AML-193 (cell line): ENCODE measurements around the gene STK11IP.
"Not testable (repeated sequence)": the region's sequence is repeated elsewhere in the genome, so short reads cannot be mapped to it uniquely, and the experiment has no call there.

ENCODE experiments used
- DNase-seq, 2 experiments: peaks; one replicate each; lab custom pipeline; 2025; lab: John Stamatoyannopoulos, UW

Gene STK11IP

DNA sequence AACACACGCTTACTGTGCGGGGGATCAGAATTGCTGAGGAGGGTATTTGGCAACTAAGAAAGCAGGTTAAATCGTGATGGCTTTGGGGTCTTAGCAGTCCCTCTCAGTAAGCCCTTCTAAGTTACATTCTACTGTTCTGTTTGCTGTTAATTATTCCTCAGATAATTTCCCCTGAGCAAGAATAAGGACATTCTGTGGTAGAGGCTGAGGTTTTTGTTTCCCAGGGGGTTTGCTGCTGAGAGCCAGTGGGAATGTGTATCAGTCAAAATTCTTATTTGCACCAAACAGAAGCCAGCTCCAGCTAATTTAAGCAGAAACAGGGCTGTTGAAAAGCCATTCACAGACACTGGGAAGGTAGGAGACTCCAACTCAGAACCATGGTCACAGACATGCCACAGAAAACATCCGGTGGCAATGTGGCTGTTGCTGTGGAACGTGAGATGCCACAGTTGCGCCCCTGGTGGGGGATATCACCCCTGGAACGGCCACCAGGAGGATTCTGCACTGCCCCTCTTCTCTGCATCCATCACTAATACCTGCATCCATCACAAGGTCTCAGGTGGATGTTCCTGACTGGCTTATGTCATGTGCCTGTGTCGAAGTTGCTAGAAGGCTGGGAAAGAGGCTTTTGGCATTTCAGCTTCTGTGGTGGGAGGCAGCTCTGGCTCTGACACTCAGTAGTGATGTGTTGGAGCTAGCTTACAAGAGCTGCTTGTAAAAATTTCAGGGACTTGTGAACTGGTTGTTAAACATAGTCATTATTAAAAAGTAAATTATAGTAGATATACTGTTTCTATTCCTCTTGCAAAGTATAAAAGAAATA, 53.0 kb downstream of the STK11IP start:
- DNase-seq = no peak

DNA sequence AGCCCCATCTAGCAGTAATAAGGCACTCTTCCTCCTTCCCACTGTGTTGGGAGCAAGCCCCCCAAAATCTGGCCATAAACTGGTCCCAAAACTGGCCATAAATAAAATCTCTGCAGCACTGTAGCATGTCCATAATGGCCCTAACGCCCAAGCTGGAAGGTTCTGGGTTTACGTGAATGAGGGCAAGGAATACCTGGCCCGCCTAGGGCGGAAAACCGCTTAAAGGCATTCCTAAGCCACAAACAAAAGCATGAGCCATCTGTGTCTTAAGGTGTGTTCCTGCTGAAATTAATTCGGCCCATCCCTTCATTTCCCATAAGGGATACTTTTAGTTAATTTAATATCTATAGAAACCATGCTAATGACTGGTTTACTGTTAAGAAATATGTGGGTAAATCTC, 54.0 kb downstream of the STK11IP start:
- not testable (repeated sequence) for DNase-seq

DNA sequence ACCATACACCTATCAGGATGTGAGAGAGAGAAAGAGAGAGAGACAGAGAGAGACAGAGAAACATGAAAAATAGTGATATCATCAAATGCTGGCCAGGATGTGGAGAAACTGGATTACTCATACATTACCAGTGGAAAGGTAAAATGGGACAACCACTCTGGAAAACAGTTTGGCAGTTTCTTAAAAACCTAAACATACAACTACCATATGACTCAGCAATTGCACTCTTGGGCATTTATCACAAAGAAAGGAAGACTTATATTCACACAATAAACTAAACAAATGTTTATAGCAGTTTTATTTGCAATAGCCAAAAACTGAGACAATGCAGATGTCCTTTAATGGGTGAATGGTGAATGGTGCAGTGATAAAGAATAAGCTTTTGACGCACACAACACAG, 58.9 kb downstream of the STK11IP start:
- DNase-seq = no peak

DNA sequence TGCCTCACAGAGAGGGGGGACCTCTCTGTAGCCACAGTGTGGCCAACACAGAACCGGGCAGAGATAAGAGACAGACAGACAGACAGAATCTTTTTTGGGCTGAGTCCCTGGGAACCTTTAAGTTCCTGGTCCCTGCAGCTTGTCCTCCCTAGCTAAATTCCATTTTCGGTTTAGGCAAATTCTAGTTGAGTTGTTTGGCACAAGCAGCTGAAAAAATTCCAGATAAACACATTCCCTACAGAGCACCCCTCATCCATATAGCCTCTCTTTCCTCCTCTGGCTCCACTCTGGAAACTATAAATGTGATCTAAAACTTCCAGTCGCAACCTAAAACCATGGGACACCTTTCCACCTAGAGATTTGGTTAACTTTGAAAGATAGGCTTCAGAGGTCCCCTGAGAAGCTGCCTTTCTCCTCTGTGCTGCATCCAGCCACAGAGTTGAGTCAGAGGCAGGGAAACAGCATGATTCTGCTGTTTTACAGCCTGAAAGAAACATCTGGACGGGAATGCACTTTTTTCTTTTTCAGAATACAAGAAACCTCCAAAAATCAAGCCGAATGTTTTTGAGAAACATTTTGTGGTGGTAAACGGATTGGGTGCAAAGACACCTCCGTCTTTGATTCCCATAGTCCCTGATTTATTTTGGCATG, 60.7 kb downstream of the STK11IP start:
- DNase-seq = no peak

DNA sequence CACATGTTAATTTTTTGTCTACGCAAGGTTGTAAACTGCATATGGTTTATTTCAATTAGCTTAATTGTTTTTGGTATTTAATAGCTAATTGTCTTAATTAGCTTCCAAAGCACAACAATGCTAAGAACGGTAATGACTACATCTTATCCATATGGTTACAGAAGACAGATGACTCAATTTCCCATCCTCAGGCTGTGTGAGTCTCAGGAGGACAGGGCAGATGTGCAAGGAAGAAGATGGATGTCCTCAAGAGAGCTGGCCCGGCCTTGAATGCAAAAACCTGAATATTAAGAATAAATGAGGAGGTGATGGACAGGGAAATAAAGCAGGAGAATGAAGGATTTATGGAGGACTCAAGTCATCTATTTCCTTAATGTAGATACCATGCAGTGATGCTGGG, 61.2 kb downstream of the STK11IP start:
- no peak for DNase-seq

DNA sequence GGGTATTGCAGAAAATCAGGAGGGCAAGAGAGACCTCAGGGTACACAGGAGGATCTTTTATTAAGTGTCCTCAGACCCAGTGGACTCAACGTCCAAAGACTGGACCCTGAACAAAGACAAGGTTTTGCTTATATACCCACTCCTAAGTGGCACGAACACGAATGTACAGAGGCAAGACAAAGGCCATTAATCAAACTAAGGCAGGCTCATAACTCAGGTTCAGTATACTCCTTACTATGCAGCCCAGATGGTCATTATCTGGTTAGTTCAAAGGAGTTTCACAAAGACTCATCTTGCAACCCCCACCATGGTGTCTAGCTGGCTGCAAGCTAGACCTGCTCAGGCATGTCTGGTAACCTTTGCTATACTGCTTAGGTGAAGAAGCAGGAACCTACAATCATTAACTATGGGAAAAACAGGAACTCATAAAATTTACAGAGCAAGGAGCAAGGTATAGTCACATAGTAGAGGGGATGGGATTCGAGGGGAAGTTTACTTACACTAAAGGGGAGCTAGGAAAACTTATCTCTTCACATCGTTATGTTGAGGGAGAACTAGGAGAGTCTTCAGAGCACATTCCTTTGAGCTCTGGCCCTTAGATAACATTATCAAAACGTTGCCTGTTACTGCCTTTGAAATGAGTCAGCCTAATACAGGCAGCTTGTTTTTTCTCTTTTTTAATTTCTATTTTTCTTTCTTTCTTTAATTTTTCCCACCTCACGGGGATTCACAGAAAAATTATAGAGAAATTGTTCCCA, 63.7 kb downstream of the STK11IP start:
- DNase-seq = no peak

DNA sequence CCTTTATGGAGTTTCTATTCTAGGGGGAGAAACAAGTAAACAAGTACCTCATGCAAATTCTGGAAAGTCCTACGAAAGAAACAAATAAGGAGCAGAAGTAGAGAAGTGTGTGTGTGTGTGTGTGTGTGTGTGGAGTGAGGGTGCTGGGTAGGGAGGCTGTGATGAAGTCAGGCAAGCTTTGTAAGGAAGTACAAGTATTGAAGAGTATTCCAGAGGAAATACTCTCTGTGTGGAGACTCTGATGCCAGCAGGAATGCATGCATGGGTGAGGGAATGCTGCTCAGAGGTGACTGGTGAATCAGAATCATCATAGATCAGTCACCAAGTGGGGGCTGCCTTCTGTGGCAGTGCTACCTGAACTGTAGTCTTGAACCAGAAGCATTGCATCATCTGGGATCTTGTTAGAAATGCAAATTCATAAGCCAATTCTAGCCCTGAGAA, 64.3 kb downstream of the STK11IP start:
- DNase-seq = no peak

DNA sequence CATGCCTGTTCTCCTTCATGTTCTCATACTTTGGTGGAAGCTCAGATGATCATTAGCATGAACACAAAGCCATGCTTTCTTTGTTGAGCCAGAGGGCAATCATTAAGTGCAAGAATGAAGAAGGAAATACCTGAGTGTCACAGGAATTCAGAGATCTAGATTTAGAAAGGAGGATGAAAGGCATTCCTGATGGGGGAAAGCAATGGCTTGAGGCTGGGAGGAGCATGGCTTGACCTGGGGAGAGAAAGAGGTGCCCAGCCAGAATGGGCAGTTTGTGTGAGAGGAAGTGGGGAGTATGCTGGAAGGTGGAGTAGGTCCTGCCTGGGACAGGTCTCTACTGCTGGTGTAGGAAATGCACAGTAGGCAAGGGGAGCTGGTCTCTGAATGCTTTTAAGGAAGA, 64.9 kb downstream of the STK11IP start:
- no peak for DNase-seq

DNA sequence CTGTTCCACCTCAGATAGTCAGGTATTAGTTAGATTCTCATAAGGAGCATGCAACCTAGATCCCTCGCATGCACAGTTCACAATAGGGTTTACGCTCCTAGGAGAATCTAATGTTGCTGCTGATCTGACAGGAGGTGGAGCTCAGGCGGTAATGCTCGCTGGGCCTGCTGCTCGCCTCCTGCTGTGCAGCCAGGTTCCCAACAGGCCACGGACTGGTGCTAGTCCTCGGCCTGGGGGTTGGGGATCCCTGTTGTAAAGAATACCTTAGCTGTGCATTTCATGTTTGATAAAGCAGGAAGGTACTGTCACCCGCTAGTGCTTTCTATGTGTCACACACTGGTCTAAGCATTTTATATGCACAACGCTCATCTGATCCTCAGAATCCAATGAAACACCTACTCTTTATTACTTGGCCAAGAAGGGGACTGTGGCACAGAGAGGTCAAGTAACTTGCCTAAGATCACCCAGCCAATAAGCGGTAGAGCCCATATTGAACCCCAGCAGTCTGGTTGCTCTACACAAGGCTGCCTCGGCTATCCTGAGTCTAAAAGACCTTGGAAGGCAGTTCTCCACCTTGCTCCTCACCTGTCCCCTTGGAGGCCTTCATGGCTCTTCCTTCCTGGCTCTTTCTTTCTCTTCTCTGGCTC, 65.6 kb downstream of the STK11IP start:
- DNase-seq = no peak

DNA sequence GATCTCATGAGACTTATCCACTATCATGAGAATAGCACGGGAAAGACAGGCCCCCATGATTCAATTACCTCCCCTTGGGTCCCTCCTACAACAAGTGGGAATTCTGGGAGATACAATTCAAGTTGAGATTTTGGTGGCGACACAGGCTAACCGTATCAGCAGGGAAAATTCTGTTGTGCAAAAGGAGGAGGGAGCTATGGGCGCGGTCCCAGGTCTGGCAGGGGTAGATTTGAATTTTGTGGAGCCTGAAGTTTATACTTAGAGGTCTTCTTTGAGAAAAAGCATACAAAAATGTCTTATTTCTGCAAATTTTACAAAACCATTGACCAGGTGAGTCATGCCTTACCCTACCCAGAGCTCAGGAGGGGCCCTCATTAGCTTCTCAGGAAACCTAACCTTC, 66.4 kb downstream of the STK11IP start:
- no peak for DNase-seq

DNA sequence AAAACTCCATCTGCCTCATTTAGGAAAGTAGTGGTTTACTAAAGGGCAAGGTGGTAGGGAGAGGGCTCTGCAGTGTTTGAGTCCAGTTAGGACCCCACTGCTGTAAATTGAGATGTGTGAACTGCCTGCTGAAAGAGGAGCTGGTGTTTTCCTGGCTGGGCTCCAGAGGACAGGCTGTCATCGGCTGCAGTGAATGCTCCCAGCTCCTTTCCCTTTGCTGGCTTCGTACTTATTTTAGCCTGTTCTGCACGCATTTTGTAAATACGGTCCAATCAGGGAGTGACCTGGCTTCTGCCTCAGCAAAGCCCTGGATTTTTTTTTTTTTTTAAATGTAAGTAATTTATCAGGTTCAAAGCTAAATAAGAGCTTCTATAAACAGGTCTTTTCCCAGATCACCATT, 67.3 kb downstream of the STK11IP start:
- no peak for DNase-seq

DNA sequence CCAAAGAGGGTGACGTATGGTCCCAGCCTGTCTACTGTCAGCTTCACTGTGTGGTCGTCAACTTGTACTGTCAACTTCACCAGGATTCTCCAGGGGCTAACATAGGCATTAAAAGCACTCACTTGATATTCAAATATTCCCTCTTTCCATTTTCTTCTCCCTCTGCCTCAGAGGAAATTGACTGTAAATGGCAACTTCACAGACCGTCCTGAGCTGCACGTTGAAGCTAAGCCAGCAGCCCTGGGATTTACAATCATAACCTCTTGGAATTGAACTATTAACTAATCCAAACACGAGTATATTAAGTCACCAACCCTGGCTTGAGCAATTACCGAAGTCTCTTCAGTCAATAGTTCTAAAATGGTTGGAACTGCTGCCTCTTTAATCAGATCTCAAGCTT, 68.3 kb downstream of the STK11IP start:
- no peak for DNase-seq
